Stimulated activated naive CD4-positive, alpha-beta T cell treated with Interleukin-2 at 50 U/mL for 16 hours (primary cell): ENCODE data around the gene TTLL1.

ENCODE experiments used
- DNase-seq: peaks from one replicate; lab custom pipeline; 2025; lab: John Stamatoyannopoulos, UW

The TTLL1 gene

GRCh38 chr22:42993651-42994275, 95.4 kb downstream of the TTLL1 start:
- no peak for DNase-seq

GRCh38 chr22:42992886-42993479, 96.2 kb downstream of the TTLL1 start:
- DNase-seq: no peak

- DNase-seq: no peak
These were observed 97.1 kb downstream of the TTLL1 start for GRCh38 chr22:42992092-42992491.

GRCh38 chr22:42991010-42991651, 98.1 kb downstream of the TTLL1 start:
- DNase-seq: no peak

DNA sequence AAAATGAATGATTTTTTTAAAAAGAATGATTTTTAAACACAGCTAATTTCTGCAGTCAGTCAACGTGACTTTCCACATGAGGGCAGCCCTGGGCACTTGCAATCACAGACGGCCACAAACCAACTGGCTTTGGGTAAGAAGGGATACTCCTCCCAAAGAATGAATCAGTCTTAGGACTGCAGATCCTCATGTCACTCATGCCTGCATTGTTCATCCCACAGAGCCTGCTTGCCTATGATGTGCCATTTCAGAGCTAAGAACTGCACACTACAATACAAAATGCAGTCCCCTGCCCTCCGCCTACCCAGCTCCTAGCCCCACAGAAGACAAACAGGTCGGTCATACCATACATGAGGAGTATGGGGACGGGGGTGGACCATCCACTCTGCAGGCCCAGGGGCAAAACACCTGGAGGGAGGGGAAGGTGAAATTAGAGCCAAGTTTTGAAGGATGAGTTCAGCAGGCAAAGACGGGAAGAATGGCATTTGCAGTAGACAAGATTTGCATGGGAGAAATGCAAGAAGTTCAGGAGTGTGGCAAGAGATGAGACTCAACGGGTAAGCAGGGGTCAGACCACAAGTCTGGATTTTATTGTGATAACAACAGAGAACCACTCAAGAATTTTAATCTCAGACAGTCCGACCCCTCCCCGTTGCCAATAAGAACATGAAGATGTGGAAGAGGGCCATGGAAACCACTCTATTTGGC, 98.9 kb downstream of the TTLL1 start:
- no peak for DNase-seq
